ENCODE data around the gene PYROXD2. TPM values are rescaled to one million over a fixed set of nuclear protein-coding genes. Genes with fewer than 3 reads are reported as not detected.

PYROXD2 gene
- total RNA-seq, 1 experiment from 2014 or later = 8.1 TPM

DNA sequence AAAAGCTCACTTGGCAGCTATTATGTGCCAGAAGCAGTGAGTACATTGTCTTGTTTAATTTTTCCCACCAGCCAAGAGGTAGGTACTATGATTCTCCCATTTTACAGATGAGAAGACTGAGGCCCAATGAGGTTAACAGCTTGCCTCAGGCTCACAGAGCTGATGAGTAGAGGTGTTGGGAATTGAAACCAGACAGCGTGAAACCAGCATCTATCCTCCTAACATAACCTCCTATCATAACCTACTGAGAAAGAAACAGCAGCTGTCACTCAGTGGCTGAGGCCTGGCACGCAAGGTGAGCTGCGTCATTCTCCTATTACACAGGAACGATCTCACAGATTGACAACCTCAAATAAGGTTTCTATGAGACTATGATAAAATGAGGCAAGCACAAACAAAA is 6.2 kb downstream of the PYROXD2 start:
- Mint-ChIP-seq H3K4me3 (no peak overlapping the region), H3K27me3 (ENCODE audit: low read depth) (no peaks in the 10 kb centered on the region), H3K9me3 (no peaks in the 10 kb centered on the region), H3K4me1 (peaks cover 3% of the 10 kb centered on the region), H3K27ac (peak overlapping the region; percentile 33; the same call in 1 of the 2 replicates), H3K36me3 (no peaks in the 10 kb centered on the region; the same call in 1 of the 2 replicates)
- ChIA-PET POLR2A (no interaction called here), CTCF (interaction anchor here (0.7 to 3.1 kb wide), 3 partner anchors 16 to 99 kb away, joined by 3 to 23 read pairs (median 3); no protein-coding TSS in a partner anchor)
- ATAC-seq = no peak
- TF ChIP-seq TEAD1 (CRISPR knock-in tag; IDR thresholded peaks at IDR 0.05) (no peak), EMX1 (CRISPR knock-in tag; IDR thresholded peaks at IDR 0.05) (no peak)
- TF ChIP-seq, protein P1, sequence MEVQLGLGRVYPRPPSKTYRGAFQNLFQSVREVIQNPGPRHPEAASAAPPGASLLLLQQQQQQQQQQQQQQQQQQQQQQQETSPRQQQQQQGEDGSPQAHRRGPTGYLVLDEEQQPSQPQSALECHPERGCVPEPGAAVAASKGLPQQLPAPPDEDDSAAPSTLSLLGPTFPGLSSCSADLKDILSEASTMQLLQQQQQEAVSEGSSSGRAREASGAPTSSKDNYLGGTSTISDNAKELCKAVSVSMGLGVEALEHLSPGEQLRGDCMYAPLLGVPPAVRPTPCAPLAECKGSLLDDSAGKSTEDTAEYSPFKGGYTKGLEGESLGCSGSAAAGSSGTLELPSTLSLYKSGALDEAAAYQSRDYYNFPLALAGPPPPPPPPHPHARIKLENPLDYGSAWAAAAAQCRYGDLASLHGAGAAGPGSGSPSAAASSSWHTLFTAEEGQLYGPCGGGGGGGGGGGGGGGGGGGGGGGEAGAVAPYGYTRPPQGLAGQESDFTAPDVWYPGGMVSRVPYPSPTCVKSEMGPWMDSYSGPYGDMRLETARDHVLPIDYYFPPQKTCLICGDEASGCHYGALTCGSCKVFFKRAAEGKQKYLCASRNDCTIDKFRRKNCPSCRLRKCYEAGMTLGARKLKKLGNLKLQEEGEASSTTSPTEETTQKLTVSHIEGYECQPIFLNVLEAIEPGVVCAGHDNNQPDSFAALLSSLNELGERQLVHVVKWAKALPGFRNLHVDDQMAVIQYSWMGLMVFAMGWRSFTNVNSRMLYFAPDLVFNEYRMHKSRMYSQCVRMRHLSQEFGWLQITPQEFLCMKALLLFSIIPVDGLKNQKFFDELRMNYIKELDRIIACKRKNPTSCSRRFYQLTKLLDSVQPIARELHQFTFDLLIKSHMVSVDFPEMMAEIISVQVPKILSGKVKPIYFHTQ (CRISPR knock-in tag; IDR thresholded peaks at IDR 0.05) = no peak
- no peak for DNase-seq (ENCODE audit: low spot score)

DNA sequence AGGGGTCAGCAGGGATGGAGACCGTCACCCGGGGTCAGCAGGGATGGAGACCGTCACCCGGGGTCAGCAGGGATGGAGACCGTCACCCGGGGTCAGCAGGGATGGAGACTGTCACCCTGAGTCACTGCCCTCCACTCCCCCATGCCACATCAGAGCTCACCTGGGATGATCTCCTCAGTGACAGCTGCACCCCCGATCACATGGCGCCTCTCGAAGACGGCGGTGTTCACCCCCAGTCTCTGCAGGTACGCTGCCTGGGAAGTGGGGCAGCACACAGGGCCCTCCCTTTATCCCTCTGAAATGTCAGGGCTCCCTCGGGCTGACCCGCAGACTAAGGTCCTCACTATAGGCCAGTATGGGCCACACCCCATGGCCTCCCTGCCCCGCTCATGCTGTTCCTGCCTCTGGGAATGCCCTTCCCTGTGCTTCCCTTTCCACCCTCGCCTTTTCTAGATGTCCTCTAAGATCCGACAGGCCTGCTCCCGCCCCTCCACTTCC is 7.2 kb downstream of the PYROXD2 start:
- ATAC-seq = no peak
- CTCF ChIA-PET = interaction anchor here (3.1 kb wide), 1 partner anchor 17 kb away, joined by 23 read pairs; no protein-coding TSS in a partner anchor
- POLR2A ChIA-PET = no interaction called here

More for the DNA sequence above, 7.2 kb downstream of the PYROXD2 start:
- peaks cover 8% of the 10 kb centered on the region for H3K4me1 Mint-ChIP-seq
- H3K27ac Mint-ChIP-seq = no peak overlapping the region
- TF ChIP-seq USF2 (CRISPR knock-in tag; IDR thresholded peaks at IDR 0.05) (no peak), PRRX2 (CRISPR knock-in tag; IDR thresholded peaks at IDR 0.05) (no peak), CTCF (IDR thresholded peaks at IDR 0.05) (no peak), ERG (CRISPR knock-in tag; IDR thresholded peaks at IDR 0.05) (no peak), ZNF263 (CRISPR knock-in tag; IDR thresholded peaks at IDR 0.05; ENCODE audit: low read depth) (no peak), ZNF317 (CRISPR knock-in tag; IDR thresholded peaks at IDR 0.05; ENCODE audit: borderline replicate concordance, low read depth) (no peak), SMAD4 (CRISPR knock-in tag; IDR thresholded peaks at IDR 0.05) (no peak), ESRRA (CRISPR knock-in tag; IDR thresholded peaks at IDR 0.05; ENCODE audit: borderline replicate concordance) (no peak)
- H3K4me3 Mint-ChIP-seq = no peak overlapping the region
- H3K9me3 Mint-ChIP-seq = no peaks in the 10 kb centered on the region
- no peaks in the 10 kb centered on the region for H3K27me3 Mint-ChIP-seq (ENCODE audit: low read depth)
- DNase-seq (ENCODE audit: low spot score) = no peak
- H3K36me3 Mint-ChIP-seq = no peaks in the 10 kb centered on the region; the same call in 1 of the 2 replicates

Data from WTC11 (cell line).